Kidney epithelial cell (primary cell): ENCODE measurements around the gene SPAG5. TPM values are rescaled to one million over a fixed set of nuclear protein-coding genes. Genes with fewer than 3 reads are reported as not detected.

Experiments used
- DNase-seq: peaks from one replicate; pipeline ENCODE4 v3.0.0-alpha.2; 2010; ENCODE audit warnings: low read depth
- H3K27me3 ChIP-seq: 2 replicates; pipeline ENCODE4 v1.6.0; 2011; ENCODE audit warnings: low read length; ENCODE audit not compliant: control insufficient read depth, insufficient read depth
- H3K36me3 ChIP-seq: 2 replicates; pipeline ENCODE4 v1.5.1; 2011; ENCODE audit warnings: low read length; ENCODE audit not compliant: control insufficient read depth, insufficient read depth
- H3K4me3 ChIP-seq: 2 replicates; pipeline ENCODE4 v1.5.1; 2011; ENCODE audit warnings: low read depth, mild to moderate bottlenecking, control low read depth, low read length
- total RNA-seq: library from RNA; depleted of rRNA; stranded (reverse); fragments of >200 nt; gene quantifications from 2 replicates; pipeline ENCODE4 v1.2.3, GENCODE V29; 2015
- TF ChIP-seq, protein P1 (sequence below): IDR thresholded peaks from 2 replicates; pipeline ENCODE4 v1.5.1; 2011; ENCODE audit warnings: mild to moderate bottlenecking, moderate library complexity, low read length, control low read depth, inconsistent platforms; ENCODE audit not compliant: insufficient read depth, poor library complexity, severe bottlenecking

Gene SPAG5
- total RNA-seq, 1 donor from 2014 or later = 9.7 TPM

DNA sequence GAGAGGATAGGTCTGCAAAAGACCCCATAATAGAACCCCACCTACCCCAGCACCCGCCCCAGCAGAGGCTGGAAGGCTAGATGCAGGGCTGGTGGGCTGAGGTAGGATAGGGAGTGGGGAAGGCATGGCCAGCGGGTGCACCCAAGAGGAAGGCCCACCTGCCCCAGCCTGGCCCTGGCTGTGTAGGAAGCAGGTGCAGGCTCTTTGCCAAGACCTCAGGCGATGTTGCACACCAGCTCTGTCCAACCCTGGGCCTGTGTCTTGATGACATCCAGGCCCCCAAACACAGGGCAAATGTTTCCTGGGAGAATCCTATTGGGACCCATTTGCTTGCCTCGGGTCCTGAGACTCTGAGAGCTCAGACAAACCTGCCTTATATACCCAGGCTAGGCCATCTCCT, 58.6 kb downstream of the SPAG5 start:
- Histone ChIP-seq H3K27me3 (peaks cover 10% of the 10 kb centered on the region), H3K4me3 (no peak overlapping the region), H3K36me3 (no peaks in the 10 kb centered on the region)
- TF ChIP-seq, protein P1, sequence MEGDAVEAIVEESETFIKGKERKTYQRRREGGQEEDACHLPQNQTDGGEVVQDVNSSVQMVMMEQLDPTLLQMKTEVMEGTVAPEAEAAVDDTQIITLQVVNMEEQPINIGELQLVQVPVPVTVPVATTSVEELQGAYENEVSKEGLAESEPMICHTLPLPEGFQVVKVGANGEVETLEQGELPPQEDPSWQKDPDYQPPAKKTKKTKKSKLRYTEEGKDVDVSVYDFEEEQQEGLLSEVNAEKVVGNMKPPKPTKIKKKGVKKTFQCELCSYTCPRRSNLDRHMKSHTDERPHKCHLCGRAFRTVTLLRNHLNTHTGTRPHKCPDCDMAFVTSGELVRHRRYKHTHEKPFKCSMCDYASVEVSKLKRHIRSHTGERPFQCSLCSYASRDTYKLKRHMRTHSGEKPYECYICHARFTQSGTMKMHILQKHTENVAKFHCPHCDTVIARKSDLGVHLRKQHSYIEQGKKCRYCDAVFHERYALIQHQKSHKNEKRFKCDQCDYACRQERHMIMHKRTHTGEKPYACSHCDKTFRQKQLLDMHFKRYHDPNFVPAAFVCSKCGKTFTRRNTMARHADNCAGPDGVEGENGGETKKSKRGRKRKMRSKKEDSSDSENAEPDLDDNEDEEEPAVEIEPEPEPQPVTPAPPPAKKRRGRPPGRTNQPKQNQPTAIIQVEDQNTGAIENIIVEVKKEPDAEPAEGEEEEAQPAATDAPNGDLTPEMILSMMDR = no peak
- DNase-seq = no peak

DNA sequence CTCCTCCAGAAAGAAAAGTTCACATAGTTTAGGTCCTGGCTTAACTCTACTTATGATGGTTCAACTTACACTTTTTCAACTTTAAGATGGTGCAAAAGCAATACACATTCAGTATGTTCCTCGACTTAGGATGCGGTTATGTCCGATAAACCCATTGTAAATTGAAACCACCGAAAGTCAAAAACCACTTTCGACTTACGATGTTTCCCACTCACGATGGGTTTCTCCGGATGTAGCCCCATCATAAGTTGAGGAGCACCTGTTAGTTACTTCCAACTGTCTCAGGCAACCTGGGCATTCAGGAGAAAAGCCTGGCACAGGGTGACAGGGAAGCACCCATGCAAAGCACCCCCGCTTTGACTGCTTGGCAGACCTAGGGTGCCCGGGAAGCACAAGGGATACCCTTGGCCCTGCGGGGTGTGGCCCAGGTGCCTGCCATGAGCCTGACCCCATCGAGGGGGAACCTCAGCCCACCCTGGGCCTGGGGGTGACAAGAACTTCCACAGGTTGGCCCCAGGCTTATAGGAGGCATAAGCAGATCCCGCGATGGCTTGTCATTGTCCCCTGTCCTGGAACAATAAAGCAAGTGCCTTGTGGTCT, 60.4 kb downstream of the SPAG5 start:
- Histone ChIP-seq H3K36me3 (no peaks in the 10 kb centered on the region), H3K4me3 (no peak overlapping the region), H3K27me3 (peaks cover 15% of the 10 kb centered on the region)
- TF ChIP-seq, protein P1 = no peak
- DNase-seq = no peak

GRCh38 chr17:28537219-28537610, 61.6 kb downstream of the SPAG5 start:
- no peak for DNase-seq
- no peaks in the 10 kb centered on the region for H3K36me3 ChIP-seq
- TF ChIP-seq, protein P1 = no peak

GRCh38 chr17:28536532-28537218, 62.1 kb downstream of the SPAG5 start:
- TF ChIP-seq, protein P1 = no peak
- Histone ChIP-seq H3K27me3 (peaks cover 15% of the 10 kb centered on the region), H3K36me3 (no peaks in the 10 kb centered on the region), H3K4me3 (no peak overlapping the region)
- no peak for DNase-seq

More at GRCh38 chr17:28537219-28537610, 61.6 kb downstream of the SPAG5 start:
- H3K27me3 ChIP-seq = peaks cover 15% of the 10 kb centered on the region
- H3K4me3 ChIP-seq = no peak overlapping the region

DNA sequence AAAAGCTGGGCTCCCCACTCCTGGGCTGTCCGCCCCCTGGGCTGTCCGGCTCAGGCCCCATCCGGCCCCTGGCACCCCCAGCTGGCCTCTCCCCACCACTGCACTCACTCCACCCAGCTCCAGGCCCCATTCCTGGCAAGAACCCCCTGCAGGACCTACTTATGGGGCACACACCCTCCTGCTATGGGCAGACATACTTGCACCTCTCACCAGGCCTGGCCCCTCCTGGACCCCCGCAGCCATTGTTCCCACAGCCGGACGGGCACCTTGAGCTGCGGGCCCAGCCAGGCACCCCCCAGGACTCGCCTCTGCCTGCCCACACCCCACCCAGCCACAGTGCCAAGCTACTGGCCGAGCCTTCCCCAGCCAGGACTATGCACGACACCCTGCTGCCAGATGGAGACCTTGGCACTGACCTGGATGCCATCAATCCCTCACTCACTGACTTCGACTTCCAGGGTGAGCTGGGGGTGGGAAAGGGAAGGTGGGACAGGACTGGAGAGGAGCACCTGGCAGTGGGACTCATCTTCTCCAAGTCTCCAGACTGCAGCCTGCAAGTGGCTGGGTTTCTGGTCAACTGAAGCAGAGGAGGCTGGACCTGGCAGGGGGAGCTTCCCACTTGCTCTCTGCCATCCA, 64.0 kb downstream of the SPAG5 start:
- TF ChIP-seq, protein P1 = no peak
- DNase-seq = no peak
- Histone ChIP-seq H3K36me3 (no peaks in the 10 kb centered on the region), H3K4me3 (no peak overlapping the region), H3K27me3 (peaks cover 23% of the 10 kb centered on the region)
